ENCODE results near the gene SEPTIN11. TPM values are rescaled to one million over a fixed set of nuclear protein-coding genes. Genes with fewer than 3 reads are reported as not detected.

The SEPTIN11 gene
- total RNA-seq, 1 experiment from 2014 or later: 77.3 TPM

GRCh38 chr4:76984127-76984526 is 34.6 kb downstream of the SEPTIN11 start:
- Histone ChIP-seq H3K9ac (ENCODE audit: extremely low read depth, insufficient read length, low read length) (no peak overlapping the region), H2AK5ac (ENCODE audit: insufficient read length, low read length) (no peak overlapping the region), H3K9me3 (ENCODE audit: control insufficient read depth, low read depth, low read length) (no peaks in the 10 kb centered on the region), H3K4ac (ENCODE audit: low read depth, low read length) (no peak overlapping the region), H2BK15ac (ENCODE audit: low read depth, low read length) (no peak overlapping the region), H3K23ac (ENCODE audit: insufficient read length, low read depth, low read length) (no peak overlapping the region), H3T11ph (ENCODE audit: low read length) (no peak overlapping the region), H3K18ac (ENCODE audit: insufficient read length, low read depth, low read length) (no peak overlapping the region), H4K8ac (replicated peaks; ENCODE audit: insufficient read length, low read depth, low read length) (no peak overlapping the region), H3K27ac (ENCODE audit: insufficient read length, low read depth, low read length) (no peak overlapping the region), H2BK20ac (ENCODE audit: low read depth, low read length, poor library complexity, severe bottlenecking) (no peak overlapping the region), H3K79me2 (ENCODE audit: insufficient read depth, low read length) (peaks cover 2% of the 10 kb centered on the region; the same call in 1 of the 2 replicates), H2BK12ac (ENCODE audit: insufficient read length, low read depth, low read length) (no peak overlapping the region), H3K4me2 (ENCODE audit: insufficient read depth, insufficient read length, low read length) (no peak overlapping the region), H3K56ac (ENCODE audit: insufficient read length, low read depth, low read length) (no peak overlapping the region), H2AFZ (ENCODE audit: low read length) (no peak overlapping the region), H4K91ac (ENCODE audit: insufficient read length, low read depth, low read length) (no peak overlapping the region), H4K20me1 (ENCODE audit: control insufficient read depth, insufficient read depth, insufficient read length) (no peaks in the 10 kb centered on the region), H3K27me3 (ENCODE audit: insufficient read depth, low read length) (no peaks in the 10 kb centered on the region), H4K5ac (ENCODE audit: insufficient read length, low read depth, low read length) (no peak overlapping the region), H3K79me1 (ENCODE audit: insufficient read depth, low read depth, low read length, poor library complexity, severe bottlenecking) (no peaks in the 10 kb centered on the region), H3K14ac (ENCODE audit: insufficient read depth, low read length) (no peak overlapping the region), H3K4me1 (ENCODE audit: insufficient read depth, low read length) (peaks cover 13% of the 10 kb centered on the region), H2BK120ac (ENCODE audit: low read depth, low read length, poor library complexity, severe bottlenecking) (no peak overlapping the region), H3K23me2 (ENCODE audit: insufficient read length, low read depth, low read length, poor library complexity, severe bottlenecking) (no peaks in the 10 kb centered on the region), H2BK5ac (ENCODE audit: insufficient read length, low read length) (no peak overlapping the region)
- Mint-ChIP-seq H3K9me3 (no peaks in the 10 kb centered on the region), H3K4me1 (peaks cover 59 to 62% of the 10 kb centered on the region in 2 experiments), H3K36me3 (ENCODE audit: insufficient read depth in 1 of 3, low read depth in 3 of 3) (no peaks in the 10 kb centered on the region), H3K27me3 (ENCODE audit: low read depth) (no peaks in the 10 kb centered on the region), H3K27ac (peak overlapping the region in 2 of 3 experiments; percentile 29 to 71; a peak in 2 of 7 replicates), H3K4me3 (no peak overlapping the region)
- no CpG with 5 or more reads among the region's 3 CpGs for WGBS (ENCODE audit: extremely low coverage, insufficient read length, low lambda C conversion rate)
- no peak for DNase-seq
- TF ChIP-seq CTCF (conservative IDR thresholded peaks at IDR 0.05): peak; percentile 52

All from H9 (cell line).